Head of caudate nucleus (tissue), 42 donors: ENCODE data around the gene ANKMY2.
"Not testable (repeated sequence)": the region's sequence is repeated elsewhere in the genome, so short reads cannot be mapped to it uniquely, and the experiment has no call there.

Experiments used
- DNase-seq, 42 donors: peaks; one replicate each; pipeline versions ENCODE4 v3.0.0 to v3.0.0-alpha.2; 2020 to 2021; ENCODE audit warnings: mixed read lengths in 7 of 42
- intact Hi-C: fragments of 100-400 bp; cut with DNase I; formaldehyde crosslinking; loops from one replicate; pipeline ENCODE4 v1.15.0; 2022

ANKMY2 gene

GRCh38 chr7:16645593-16646471 lies at the start of gene ANKMY2, which contains the start of gene BZW2:
Gene ANKMY2, minus strand, starts transcription at chr7:16645754. Its CDS starts 181 bp downstream, at chr7:16645573.
Gene BZW2, plus strand, starts transcription at chr7:16646181. Its CDS starts 19,263 bp downstream, at chr7:16665444.
- DNase-seq: peak; percentile 87 to 97 (median 95)
- intact Hi-C loops: loop anchor here (5.0 kb wide), 1 partner anchor 224 kb away; the partner anchor contains the start of gene CRPPA

- no peak for DNase-seq
- intact Hi-C loops: loop anchor here (5.0 kb wide), 1 partner anchor 222 kb away; no protein-coding TSS in a partner anchor
Measured at GRCh38 chr7:16694806-16695205, 49.3 kb upstream of the ANKMY2 start.

- peak in 3 of 42 donors; percentile 7 to 30 (median 25) for DNase-seq
- intact Hi-C loops: no loop called here
Measured at GRCh38 chr7:16693601-16694318, 48.2 kb upstream of the ANKMY2 start.

- DNase-seq: no peak
- intact Hi-C loops: no loop called here
Measured at GRCh38 chr7:16691241-16691640, 45.7 kb upstream of the ANKMY2 start.

GRCh38 chr7:16688249-16688648 lies 42.7 kb upstream of the ANKMY2 start:
- DNase-seq: no peak
- intact Hi-C loops: no loop called here

GRCh38 chr7:16685535-16685934 lies 40.0 kb upstream of the ANKMY2 start:
- intact Hi-C loops: no loop called here
- DNase-seq: no peak

GRCh38 chr7:16684935-16685334 lies 39.4 kb upstream of the ANKMY2 start:
- intact Hi-C loops: no loop called here
- DNase-seq: no peak

- DNase-seq, intact Hi-C loops: not testable (repeated sequence)
Measured at GRCh38 chr7:16678645-16679566, 33.4 kb upstream of the ANKMY2 start.

GRCh38 chr7:16677978-16678494 lies 32.5 kb upstream of the ANKMY2 start:
- intact Hi-C loops: no loop called here
- DNase-seq: no peak

- DNase-seq: no peak
- intact Hi-C loops: no loop called here
Measured at GRCh38 chr7:16675277-16675676, 29.7 kb upstream of the ANKMY2 start.

GRCh38 chr7:16671811-16672210 lies 26.3 kb upstream of the ANKMY2 start:
- no peak for DNase-seq
- intact Hi-C loops: no loop called here

- no peak for DNase-seq
Measured at GRCh38 chr7:16670731-16671344, 25.3 kb upstream of the ANKMY2 start.

GRCh38 chr7:16670021-16670420 lies 24.5 kb upstream of the ANKMY2 start:
- no peak for DNase-seq
- intact Hi-C loops: no loop called here

More at GRCh38 chr7:16670731-16671344, 25.3 kb upstream of the ANKMY2 start:
- intact Hi-C loops: no loop called here

GRCh38 chr7:16669581-16669980 lies 24.0 kb upstream of the ANKMY2 start:
- intact Hi-C loops: no loop called here
- DNase-seq: no peak

GRCh38 chr7:16668978-16669377 lies 23.4 kb upstream of the ANKMY2 start:
- DNase-seq: no peak
- intact Hi-C loops: no loop called here

- intact Hi-C loops: no loop called here
- DNase-seq: peak in 3 of 42 donors; percentile 17 to 20 (median 18)
Measured at GRCh38 chr7:16668049-16668858, 22.7 kb upstream of the ANKMY2 start.

GRCh38 chr7:16667355-16667754 lies 21.8 kb upstream of the ANKMY2 start:
- intact Hi-C loops: no loop called here
- no peak for DNase-seq
